Measurements from ENCODE around the gene TTC7B. TPM values are rescaled to one million over a fixed set of nuclear protein-coding genes. Genes with fewer than 3 reads are reported as not detected.

The TTC7B gene
- total and polyA plus RNA-seq, 2 donors (not counting 3 experiments of a cell fraction or from before 2014, with no cell fraction given) = 46.8 to 76.5 TPM

DNA sequence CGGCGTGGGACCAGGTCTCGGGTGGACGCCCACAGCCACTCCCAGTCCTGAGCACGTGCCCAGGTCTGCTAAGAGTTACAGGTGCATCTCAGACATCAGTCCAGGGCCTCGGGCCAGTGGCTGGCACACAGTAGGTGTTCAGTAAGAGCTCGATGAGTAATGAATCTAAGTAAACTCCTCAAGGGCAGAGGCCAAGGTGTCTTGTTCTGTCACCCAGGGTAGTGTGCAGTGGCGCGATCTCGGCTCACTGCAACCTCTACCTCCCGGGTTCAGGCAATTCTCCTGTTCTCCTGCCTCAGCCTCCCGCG, 11.2 kb downstream of the TTC7B start:
- intact Hi-C loops (cut with micrococcal nuclease) = no loop called here
- ChIA-PET CTCF (interaction anchor here (1.9 to 3.0 kb wide), 4 partner anchors 9 to 19 kb away, joined by 5 to 15 read pairs (median 11); partner anchors contain the start of gene TTC7B), POLR2A (interaction anchor here (1.3 kb wide), 1 partner anchor 9 kb away, joined by 6 read pairs; no protein-coding TSS in a partner anchor)
- no peaks in the 10 kb centered on the region for H3K9me1 ChIP-seq (replicated peaks; ENCODE audit: control insufficient read depth, extremely low read depth, insufficient read depth, low read length)
- H4K20me1 ChIP-seq (replicated peaks; ENCODE audit: control insufficient read depth, extremely low read depth, insufficient read depth, low read length) = no peaks in the 10 kb centered on the region
- FAIRE-seq (no peak), DNase-seq (ENCODE audit: low read depth, low spot score) (no peak)
- no peak overlapping the region for H3K9ac ChIP-seq (replicated peaks; ENCODE audit: extremely low read depth, insufficient read depth, low read length)
- dilution Hi-C loops (cut with MboI; ENCODE audit: extremely low pct_ligation_motif_present, low sequenced_read_pairs) = no loop called here
- peak overlapping the region; percentile 96 for H3K27ac ChIP-seq (ENCODE audit: insufficient read depth, low read depth, low read length)
- no peak overlapping the region for H3K4me2 ChIP-seq (ENCODE audit: insufficient read depth, low read length)
- no peak overlapping the region for H3K4me3 ChIP-seq (replicated peaks in 1 of 3; ENCODE audit: insufficient read depth in 1 of 3, low read depth in 1 of 3, low read length in 3 of 3)
- H3K9me3 ChIP-seq (replicated peaks; ENCODE audit: control insufficient read depth, insufficient read depth, low read length) = no peaks in the 10 kb centered on the region
- no peaks in the 10 kb centered on the region for H3K36me3 ChIP-seq (ENCODE audit: control insufficient read depth in 2 of 2, extremely low read depth in 1 of 2, insufficient read depth in 2 of 2, low read length in 2 of 2)
- no peaks in the 10 kb centered on the region for H3K27me3 ChIP-seq (ENCODE audit: control insufficient read depth in 2 of 2, insufficient read depth in 2 of 2, low read length in 2 of 2)
- H2AFZ ChIP-seq (ENCODE audit: low read depth, low read length) = no peak overlapping the region
- TF ChIP-seq FOS (IDR thresholded peaks at IDR 0.05; ENCODE audit: borderline replicate concordance, insufficient read depth, low read length) (no peak), POLR2AphosphoS5 (IDR thresholded peaks at IDR 0.05; ENCODE audit: insufficient read depth, low read depth, low read length) (no peak), EZH2 (IDR thresholded peaks at IDR 0.05; ENCODE audit: borderline replicate concordance, low read depth, low read length, severe bottlenecking) (no peak), POLR2A (IDR thresholded peaks at IDR 0.05; ENCODE audit: low read depth, low read length) (no peak), GATA2 (IDR thresholded peaks at IDR 0.05; ENCODE audit: insufficient read depth, insufficient read length, low read depth, low read length) (no peak), MYC (IDR thresholded peaks at IDR 0.05; ENCODE audit: low read depth, low read length) (no peak), JUN (IDR thresholded peaks at IDR 0.05; ENCODE audit: borderline replicate concordance, insufficient read depth, insufficient read length, low read depth) (no peak)
- TF ChIP-seq, protein P1, sequence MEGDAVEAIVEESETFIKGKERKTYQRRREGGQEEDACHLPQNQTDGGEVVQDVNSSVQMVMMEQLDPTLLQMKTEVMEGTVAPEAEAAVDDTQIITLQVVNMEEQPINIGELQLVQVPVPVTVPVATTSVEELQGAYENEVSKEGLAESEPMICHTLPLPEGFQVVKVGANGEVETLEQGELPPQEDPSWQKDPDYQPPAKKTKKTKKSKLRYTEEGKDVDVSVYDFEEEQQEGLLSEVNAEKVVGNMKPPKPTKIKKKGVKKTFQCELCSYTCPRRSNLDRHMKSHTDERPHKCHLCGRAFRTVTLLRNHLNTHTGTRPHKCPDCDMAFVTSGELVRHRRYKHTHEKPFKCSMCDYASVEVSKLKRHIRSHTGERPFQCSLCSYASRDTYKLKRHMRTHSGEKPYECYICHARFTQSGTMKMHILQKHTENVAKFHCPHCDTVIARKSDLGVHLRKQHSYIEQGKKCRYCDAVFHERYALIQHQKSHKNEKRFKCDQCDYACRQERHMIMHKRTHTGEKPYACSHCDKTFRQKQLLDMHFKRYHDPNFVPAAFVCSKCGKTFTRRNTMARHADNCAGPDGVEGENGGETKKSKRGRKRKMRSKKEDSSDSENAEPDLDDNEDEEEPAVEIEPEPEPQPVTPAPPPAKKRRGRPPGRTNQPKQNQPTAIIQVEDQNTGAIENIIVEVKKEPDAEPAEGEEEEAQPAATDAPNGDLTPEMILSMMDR (IDR thresholded peaks at IDR 0.05; ENCODE audit: extremely low read depth in 1 of 2, insufficient read depth in 1 of 2, low read depth in 1 of 2, low read length in 2 of 2) = no peak
- TF ChIP-seq, protein P2, sequence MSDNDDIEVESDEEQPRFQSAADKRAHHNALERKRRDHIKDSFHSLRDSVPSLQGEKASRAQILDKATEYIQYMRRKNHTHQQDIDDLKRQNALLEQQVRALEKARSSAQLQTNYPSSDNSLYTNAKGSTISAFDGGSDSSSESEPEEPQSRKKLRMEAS (IDR thresholded peaks at IDR 0.05; ENCODE audit: insufficient read depth, insufficient read length) = no peak
- H3K4me1 ChIP-seq (ENCODE audit: control insufficient read depth, extremely low read depth, insufficient read depth, low read length) = peaks cover 54% of the 10 kb centered on the region
- H3K79me2 ChIP-seq (ENCODE audit: control insufficient read depth, insufficient read depth, low read length) = peaks cover 60% of the 10 kb centered on the region
- BruUV-seq (replicated peaks) = no TSS peak

Measured in endothelial cell of umbilical vein (primary cell).